Endometrial microvascular endothelial cells (primary cell): ENCODE results near the gene HYAL1. TPM values are rescaled to one million over a fixed set of nuclear protein-coding genes. Genes with fewer than 3 reads are reported as not detected.

Experiments used
- in situ Hi-C: cut with HindIII; loops from 2 replicates; pipeline ENCODE4 v1.10.0; 2017; ENCODE audit warnings: low sequenced_read_pairs, low pct_unique_long_range_greater_than_20kb; ENCODE audit errors: inconsistent ontology term
- total RNA-seq: library from RNA; depleted of rRNA; stranded (reverse); fragments of >200 nt; gene quantifications from one replicate; pipeline ENCODE4 v1.2.3, GENCODE V29; 2015; ENCODE audit errors: inconsistent ontology term

HYAL1 gene
- total RNA-seq, 1 donor from 2014 or later = 10.3 TPM

DNA sequence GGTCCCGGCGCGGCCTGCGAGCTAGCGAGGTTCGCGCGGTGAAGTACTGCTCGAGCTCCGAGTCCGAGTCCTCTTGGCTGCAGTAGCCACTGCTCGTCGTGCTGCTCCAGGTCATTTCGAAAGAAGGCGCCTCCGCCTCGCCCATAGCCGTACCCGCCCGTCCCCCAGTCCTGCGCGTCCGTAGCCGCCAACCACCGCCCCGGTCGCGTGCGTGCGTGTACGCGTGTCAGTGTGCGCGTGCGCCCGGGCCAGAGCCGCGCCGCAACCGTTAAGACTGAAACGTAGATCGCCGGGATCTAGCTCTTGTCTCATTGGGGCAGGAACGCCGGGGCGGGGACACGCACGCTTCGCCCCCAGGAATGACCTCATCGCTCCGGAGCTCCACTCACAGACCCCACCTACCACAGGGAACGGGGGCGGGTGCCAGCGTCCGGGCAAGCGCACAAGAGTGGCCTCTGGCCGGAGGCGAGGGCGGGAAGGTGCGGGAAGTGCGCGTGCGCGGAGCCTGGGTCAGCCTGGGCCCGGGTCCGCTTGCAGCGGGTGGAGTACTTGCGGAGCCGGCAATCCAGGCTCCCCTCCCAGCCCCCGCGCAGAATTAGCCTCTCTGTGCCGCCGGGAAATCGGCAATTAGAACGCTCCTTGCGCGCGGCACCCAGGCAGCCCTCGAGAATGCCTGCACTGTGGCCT lies 33.9 kb upstream of the HYAL1 start:
- in situ Hi-C loops = loop anchor here (10.0 kb wide), 1 partner anchor 93 kb away; no protein-coding TSS in a partner anchor

DNA sequence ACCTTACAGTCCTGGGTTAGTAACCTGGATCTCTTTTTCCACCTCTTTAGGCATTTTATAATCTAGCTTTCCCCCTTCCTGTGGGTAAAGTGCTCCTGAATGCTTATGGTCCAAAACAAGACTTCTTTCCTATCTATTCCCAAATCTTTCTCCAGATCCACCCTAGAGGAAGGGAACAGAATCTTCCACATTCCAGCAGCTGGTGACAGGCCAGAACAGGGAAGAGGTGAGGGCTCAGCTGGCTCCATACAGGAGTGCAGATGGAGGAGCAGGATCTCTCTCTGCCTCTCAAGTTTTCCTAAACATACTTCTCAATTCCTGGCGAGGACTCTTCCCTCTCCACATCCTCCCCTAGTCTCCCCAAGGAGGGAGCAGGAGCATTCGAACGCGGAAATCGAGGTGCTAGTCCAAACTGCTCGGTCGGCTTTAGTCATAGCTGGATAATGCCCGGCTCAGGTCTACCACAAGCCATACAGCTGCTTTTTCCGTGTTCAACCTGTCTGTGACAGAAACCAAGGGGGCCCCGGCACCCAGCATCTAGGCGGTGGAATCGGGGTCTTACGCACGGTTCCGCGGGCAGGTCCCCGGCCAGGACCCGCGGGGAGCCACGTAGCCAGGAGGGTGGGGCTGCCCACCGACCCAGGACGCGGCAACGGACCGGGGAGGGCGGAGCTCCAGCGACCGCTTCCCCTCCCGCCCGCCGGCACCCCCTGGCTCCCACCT lies 33.2 kb upstream of the HYAL1 start:
- in situ Hi-C loops = loop anchor here (10.0 kb wide), 1 partner anchor 92 kb away; no protein-coding TSS in a partner anchor

DNA sequence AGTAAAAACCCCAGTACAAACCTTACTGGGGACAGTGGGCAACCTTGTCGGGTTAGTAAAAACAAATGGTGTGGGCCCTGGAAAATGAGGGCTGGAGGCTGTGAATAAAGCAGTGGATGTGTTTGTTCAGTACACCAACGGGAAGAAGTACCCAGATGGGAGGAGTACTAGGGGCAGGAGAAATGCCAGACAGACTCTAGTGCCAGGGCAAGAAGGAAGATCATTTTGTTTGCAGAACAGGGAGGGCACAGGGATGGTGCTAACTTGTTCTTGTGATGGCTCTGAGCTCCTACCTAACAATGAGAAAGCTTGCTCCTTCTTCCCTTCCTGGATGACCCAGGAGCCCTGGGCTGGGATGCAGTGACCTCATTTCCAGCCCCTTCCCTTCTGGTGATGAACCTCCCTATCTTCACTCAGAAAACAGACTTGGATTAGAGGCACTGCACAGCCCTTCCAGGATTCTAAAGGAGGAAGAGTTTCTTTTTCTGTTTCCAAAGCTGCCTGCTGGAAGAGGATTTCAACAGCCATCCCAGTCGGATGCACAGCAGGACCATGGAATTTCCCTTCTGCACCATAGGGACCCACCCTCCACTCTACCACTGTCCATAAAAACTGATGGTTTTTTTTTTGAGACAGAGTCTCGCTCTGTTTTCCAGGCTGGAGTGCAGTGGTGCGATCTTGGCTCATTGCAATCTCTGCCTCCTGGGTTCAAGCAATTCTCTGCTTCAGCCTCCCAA lies 31.1 kb upstream of the HYAL1 start:
- in situ Hi-C loops = loop anchor here (10.0 kb wide), 1 partner anchor 90 kb away; no protein-coding TSS in a partner anchor

DNA sequence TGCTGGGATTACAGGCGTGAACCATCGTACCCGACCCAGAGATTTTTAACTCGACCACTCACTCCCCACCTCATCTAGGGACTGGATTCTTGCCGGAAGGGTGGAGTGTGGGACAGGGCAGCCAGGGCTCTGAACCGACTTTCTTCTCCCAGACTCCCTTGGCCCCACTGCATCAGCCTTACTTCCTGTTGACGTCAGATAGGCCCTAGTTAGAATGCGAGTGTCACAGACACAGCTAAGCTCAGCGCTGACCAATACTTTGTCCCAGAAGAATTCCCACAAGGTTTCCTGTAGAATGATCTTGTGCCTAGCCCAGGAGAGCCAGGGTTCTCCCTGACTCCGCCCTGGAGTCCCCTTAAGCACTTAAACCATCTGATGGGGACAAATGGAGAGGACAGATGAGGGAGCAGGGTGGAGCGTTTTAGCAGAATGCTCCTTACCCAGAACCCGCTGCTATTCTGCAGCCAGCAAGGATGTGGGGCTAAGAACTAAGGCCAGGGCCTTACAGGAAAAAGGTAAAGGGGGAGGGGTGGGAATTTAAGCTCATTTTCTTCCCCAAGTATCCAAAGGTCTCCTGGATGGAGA lies 30.5 kb upstream of the HYAL1 start:
- in situ Hi-C loops = loop anchor here (10.0 kb wide), 1 partner anchor 89 kb away; no protein-coding TSS in a partner anchor

DNA sequence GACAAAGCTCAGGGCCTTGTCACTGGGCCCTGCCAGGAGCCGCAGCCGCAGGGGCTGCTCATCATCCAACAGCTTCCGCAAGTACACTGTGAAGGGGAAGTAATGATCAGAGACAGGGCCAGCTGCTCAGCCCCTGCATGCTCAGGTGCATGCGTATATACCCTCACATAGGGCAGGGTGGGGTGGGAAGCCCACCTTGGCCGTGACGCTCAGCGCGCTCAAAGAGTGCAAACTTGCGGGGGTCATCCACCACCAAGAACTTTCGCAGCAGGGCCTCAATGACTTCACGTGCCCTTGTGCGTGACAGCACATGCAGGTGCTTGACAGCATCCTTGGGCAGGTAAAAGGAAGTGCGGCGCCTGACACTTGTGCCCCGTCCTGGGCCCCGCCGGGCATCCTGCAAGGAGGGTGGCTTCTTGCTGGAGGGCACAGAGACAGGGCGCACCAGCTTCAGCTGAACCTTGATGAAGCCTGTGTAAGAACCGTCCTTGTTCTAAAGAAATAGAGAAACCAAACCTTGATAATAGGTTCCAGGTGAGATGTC lies 28.1 kb upstream of the HYAL1 start:
- in situ Hi-C loops = loop anchor here (10.0 kb wide), 1 partner anchor 87 kb away; no protein-coding TSS in a partner anchor

DNA sequence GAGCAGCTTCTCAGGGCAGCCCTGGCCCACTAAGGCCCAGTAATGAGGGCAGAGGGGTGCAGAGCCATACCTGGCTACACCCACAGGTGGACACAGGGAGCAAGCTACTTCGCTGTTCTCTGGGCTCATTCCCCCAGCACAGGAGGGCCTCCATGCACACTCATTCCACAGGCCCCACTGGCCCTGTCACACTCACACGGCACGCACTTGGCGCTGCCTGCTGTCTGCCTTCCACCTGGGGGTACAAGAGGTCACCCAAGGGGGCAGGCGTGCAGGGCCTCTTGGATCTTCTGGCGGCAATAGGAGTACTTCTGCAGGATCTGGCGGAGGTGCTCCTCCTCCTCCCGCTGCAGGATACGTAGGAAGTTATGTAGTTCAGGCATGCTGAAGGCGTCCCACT lies 27.0 kb upstream of the HYAL1 start:
- in situ Hi-C loops = loop anchor here (10.0 kb wide), 1 partner anchor 86 kb away; no protein-coding TSS in a partner anchor

DNA sequence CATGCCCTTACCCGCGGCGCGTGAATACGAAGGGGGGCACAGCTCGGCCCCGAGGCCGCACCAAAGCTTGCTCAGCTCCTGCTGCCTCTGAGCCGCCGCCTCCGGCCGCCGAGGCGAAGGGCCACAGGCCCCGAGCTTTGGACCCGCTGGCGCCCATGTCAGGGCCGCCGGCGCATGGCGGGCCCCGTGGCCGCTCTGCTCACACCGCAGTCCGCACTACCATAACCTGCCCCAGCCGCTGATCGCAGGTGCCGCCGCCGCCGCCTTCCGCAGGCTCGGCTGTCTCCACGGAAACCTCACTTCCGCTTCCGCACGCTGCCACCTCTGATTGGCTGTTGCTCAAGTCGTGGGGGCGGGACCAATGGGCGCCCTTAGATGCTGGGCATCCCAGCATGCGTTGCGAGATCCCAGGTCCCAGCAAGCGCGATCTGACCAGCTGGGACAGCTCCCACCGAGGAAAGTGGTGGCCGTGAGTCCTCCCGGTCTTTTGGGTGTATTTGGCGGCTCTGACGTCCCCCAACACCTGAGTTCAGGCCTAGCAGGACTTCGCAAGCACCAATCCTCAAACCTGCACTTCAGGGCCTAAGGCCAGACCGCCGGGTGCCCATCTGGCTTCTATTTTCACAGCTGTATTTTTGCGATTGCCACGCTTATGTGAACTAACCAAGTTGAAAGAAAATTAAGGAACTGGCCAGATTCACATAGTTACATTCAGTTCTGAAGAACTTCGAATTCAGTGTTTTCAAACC lies 24.7 kb upstream of the HYAL1 start, which contains the start of gene TUSC2:
Gene TUSC2 (minus strand): TSS at position 281 of the 749 bp plus-strand sequence. CDS start 124 bp downstream, at position 157.
- in situ Hi-C loops = no loop called here

DNA sequence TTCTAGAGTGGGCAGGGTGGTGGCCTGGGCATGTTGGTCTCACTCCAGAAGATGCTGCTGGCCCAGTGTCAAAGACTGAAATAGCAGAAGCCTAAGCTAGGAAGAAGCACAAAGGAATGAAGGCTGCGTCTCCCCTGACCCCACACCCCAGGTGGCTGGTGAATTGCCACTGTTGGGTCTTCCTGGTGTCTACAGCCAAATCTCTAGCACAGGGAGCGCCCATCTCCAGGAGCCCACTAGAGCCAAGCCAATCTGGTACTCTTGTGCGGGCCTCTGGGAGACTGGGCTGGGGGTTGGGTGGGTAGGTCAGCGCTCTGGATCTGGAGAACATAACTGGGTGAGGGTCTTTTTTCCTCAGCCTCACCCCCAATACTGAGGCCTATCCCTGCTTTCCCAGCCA lies 23.8 kb upstream of the HYAL1 start:
- in situ Hi-C loops = no loop called here

DNA sequence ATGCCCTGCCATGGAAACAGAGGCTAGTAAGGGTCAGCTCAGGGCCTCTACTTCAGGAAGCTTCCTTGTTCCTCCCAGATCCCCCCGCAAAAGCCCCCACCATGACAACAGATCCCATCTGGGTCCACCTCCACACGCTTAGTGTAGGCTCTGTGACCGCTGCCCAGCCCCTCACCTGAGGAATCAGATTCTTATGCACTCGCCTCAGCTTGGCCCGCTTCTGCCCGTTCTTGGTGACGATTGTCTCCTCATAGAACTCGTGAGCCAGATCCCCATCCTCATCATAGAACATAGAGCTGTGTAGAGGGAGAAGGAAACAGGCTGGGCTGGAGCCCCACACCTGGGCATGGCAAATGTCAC lies 22.8 kb upstream of the HYAL1 start:
- in situ Hi-C loops = no loop called here

DNA sequence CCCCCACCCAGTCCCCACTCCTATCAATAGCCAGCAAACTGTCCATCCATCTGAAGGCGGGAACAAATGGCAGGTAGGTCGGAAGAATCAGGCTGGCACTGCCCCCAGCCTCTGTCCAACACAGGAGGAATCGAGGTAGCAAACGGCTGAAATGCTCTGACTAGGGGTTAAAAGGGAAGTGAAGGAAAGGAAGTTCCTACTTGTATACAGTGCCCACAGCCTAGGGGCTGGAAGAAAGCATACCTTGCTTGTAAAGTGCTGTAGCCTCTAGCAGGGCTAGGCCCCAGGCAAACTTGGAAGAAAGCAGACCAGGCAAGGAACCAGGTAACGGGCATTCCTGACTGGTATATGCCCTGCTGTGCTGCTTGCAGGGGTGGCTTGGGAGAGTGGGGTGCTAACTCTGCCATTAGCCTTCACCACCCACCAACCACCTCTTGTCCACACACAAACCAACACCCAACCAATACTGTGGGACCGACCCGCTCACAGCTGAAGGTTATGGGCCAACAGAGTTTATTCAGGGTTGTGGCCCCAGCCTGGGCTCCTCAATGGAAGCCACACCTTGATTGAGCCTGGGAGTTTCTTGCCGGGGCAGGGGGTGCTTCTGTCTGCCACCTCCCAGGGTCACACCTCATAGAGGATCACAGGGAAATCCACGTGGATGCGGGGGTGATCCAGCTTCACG lies 22.3 kb upstream of the HYAL1 start:
- in situ Hi-C loops = no loop called here

DNA sequence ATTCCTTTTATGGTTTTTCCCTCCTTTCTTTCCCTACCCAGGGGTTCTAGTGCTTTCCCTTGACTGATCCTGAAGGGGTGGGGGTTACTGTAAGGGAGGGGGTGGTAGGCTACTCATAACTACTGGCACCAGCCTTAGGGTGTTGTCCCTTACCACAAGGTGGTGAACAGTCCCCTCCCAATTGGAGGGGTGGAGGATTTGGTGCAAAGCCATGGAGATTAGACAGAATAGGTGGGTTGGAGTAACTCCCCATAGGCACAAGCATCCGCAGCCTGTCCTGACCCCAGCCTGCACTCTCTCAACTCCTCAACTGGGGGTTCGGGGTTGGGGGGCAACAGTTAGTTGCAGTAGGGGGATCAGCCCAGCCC lies 21.7 kb upstream of the HYAL1 start:
- in situ Hi-C loops = no loop called here

DNA sequence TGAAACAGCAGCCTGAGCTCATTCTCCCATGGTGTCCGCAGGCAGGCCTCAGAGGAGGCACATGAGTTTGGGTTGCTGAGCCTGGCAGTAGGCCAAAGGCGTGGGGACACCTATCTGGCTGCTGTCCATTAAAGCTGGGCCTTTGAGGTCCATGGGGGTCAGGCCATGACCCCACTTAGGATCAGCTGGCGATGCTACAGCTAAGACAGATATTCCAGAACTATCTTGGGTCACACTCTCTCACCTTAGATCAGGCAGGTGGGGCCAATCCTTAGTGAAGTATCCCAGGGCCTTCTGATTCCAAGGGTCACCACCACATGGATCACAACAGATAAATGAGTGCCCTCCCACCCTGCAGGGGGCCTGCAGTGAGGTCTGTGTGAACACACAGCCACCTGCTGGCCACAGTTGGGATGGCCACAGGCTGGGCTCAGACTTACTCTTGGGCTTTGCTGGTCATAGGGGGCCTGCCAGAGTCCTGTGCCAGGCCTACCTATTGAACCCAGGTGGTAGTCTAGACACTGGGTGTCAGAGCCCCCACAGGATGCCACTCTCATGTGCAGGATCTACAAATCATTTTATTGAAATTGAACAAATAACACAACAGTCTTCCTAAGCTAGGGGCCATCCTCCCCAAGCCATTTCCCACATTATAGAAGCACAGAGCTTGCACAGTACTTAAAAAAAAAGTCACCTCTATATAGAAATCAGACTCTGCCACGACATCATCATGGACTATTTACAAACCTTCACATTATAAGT lies 21.2 kb upstream of the HYAL1 start:
- in situ Hi-C loops = no loop called here

DNA sequence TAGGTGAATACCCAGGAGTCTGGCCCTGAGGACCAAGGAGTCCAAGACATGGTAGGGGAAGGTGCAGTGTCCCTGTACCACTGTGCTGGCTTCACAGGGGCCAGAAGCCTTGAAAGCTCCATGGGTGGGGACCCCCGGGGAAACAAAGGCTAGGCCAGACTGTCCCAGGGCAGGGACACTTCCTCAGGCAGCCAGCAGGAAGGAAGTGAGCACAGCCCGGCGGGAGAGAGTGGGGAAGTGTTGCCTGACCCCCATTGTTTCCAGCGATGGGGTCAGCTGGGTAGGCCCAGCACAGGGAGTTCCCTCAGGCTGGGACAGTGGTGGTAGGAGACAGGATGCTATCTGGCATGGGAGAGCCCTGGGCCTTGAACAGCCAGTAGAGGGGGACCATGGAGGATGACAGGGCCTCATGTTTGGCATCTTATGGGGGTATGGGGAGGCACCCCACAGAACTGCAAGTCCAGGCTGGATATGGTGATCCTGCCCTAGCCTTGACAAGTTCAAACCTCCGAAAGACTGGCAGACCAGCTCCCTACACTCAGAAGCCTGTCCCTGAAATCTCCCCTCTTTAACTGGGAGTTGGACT lies 20.3 kb upstream of the HYAL1 start:
- in situ Hi-C loops = no loop called here

DNA sequence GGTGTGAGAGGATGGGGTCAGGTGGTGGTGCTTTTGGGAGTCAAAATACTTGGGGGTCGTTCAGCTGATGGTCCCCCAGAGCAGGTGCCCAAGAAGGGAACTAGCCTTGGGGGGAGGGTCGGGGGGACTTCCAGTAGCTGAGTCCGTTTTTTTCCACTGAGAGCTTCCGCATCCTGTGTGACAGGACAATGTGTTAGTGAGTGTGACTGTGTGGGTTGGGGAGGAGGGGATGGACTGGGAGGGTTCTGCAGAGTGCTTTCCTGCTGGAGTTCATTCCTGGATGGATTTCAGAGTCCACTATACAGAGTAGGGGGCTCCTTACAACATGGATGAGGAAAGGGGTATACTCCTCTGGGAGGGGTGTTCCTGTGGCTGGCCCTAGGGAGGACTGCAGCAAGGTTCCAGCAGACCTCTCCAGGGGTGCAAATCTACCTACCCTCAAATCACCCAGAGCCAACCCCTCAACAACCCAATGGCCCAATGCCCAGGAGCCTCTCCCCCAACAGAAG lies 19.8 kb upstream of the HYAL1 start:
- in situ Hi-C loops = no loop called here

DNA sequence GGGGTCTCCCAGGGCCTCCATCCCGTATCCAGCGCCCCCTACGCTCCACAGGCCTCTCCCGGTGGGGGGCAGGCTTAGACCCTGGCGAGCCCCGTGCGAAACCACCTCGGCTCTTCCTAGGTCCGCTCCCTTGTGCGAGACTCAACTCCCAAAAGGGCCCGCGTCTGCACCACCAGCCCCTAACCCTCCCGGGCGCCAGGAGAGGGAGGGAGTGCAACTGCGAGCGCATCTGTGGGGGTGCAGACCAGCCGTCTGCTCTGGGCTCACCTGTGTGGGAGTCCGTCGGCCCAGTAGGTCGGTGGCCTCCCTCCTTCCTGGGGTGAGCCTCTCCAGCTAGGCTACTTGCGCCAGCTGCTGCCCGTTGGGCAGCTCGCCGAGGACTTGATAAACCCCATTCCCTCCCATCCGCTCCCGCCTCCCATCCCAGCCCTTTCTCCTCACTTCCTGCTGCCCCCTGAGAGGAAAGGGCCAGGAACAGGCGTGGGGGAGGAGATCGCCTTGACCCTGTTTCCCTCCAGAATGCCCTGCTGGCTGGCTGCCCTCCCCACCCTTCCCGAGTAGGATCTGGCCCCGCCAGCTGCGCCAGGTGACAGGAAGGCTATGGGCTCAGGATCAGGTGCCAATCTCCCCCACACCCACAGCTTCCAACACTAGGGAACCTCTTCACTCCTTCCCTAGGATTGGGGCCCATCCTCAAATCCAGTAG lies 19.2 kb upstream of the HYAL1 start, which contains the start of gene HYAL2:
Gene HYAL2 (minus strand): TSS at position 360 of the 706 bp plus-strand sequence. CDS start 2,256 bp downstream, outside the sequence.
- in situ Hi-C loops = no loop called here

DNA sequence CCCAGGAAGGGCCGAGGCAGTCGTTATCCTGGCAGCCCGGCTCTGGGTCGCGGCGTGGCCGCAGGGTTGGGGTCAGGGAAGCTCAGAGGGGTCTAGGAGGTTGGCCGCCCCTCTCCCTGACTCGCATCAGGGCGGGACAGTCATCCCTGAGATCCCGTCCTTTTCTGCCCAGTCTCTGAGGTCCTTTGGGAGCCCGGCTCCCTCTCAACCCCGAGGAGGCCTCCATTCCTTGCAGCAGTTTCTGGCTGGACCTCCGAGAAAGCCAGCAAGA lies 18.7 kb upstream of the HYAL1 start:
- in situ Hi-C loops = no loop called here
